ENCODE measurements around the gene CLCF1. TPM values are rescaled to one million over a fixed set of nuclear protein-coding genes. Genes with fewer than 3 reads are reported as not detected.

Gene CLCF1
- total and polyA plus RNA-seq, 8 donors = 2.6 to 69.2 (median 5.4) TPM; not detected in 1

DNA sequence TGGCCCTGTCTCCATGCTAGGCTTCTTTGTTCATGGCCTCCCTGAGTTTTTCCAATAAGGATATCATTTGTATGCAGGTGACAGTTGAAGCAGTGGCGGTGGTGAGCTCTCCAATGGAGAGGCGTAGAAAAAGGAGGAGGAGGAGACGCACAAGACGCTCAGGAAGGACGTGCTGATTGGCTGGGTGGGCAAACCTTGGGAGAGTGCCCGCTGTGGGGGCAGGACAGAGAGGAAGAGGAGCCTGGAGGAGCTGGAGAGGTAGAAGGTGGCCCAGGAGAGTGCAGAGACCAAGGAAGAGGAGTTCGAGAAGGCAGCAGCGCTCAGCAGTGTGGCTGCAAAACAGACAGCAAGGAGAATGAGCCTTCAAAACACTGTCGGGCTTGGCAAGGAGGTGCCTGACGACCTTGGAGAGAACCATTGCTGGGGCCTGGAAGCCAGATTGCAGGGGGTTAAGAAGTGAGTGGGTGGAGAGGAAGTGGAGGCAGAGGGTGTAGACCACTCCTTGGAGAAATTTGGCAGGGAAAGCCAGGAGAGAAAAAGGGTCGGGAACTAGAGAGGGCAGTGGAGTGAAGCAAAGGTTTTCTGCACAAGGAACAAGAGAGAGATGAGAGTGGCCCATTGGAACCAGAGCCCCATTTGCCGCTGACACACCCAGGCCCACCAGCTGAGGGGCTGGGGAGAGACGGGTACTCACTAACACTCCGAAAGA is 7.5 kb downstream of the CLCF1 start:
- intact Hi-C loops (cut with DNase I; ENCODE audit: low total_unique reads) = no loop called here
- Histone ChIP-seq H3K9me3 (no peaks in the 10 kb centered on the region), H3K36me3 (peaks cover 3 to 27% (median 14%) of the 10 kb centered on the region in 4 donors), H3K4me3 (no peak overlapping the region), H3K27ac (peak overlapping the region in 4 of 5 donors; percentile 25 to 93 (median 48)), H3K27me3 (no peaks in the 10 kb centered on the region), H3K4me1 (peaks cover 30 to 67% (median 47%) of the 10 kb centered on the region in 4 donors)
- TF ChIP-seq POLR2AphosphoS5 (IDR thresholded peaks at IDR 0.05) = no peak
- TF ChIP-seq POLR2A (IDR thresholded peaks at IDR 0.05) = no peak
- TF ChIP-seq, protein P1, sequence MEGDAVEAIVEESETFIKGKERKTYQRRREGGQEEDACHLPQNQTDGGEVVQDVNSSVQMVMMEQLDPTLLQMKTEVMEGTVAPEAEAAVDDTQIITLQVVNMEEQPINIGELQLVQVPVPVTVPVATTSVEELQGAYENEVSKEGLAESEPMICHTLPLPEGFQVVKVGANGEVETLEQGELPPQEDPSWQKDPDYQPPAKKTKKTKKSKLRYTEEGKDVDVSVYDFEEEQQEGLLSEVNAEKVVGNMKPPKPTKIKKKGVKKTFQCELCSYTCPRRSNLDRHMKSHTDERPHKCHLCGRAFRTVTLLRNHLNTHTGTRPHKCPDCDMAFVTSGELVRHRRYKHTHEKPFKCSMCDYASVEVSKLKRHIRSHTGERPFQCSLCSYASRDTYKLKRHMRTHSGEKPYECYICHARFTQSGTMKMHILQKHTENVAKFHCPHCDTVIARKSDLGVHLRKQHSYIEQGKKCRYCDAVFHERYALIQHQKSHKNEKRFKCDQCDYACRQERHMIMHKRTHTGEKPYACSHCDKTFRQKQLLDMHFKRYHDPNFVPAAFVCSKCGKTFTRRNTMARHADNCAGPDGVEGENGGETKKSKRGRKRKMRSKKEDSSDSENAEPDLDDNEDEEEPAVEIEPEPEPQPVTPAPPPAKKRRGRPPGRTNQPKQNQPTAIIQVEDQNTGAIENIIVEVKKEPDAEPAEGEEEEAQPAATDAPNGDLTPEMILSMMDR (IDR thresholded peaks at IDR 0.05) = no peak
- 69 to 82% (median 73%) methylated on average over 14 of the region's 14 CpGs for WGBS, 5 donors
- peak in 1 of 2 donors; percentile 58 for DNase-seq

GRCh38 chr11:67364783-67365722 is 8.3 kb downstream of the CLCF1 start:
- WGBS, 5 donors = 78 to 90% (median 85%) methylated on average over 17 to 24 of the region's 24 CpGs
- peak in 1 of 2 donors; percentile 58 for DNase-seq
- Histone ChIP-seq H3K9me3 (no peaks in the 10 kb centered on the region), H3K4me1 (peaks cover 22 to 59% (median 40%) of the 10 kb centered on the region in 4 donors), H3K4me3 (no peak overlapping the region), H3K27me3 (no peaks in the 10 kb centered on the region), H3K27ac (peak overlapping the region in 1 of 5 donors; percentile 93), H3K36me3 (peaks cover 3 to 27% (median 14%) of the 10 kb centered on the region in 4 donors)
- no peak for TF ChIP-seq EP300 (IDR thresholded peaks at IDR 0.05)
- TF ChIP-seq, protein P1 (IDR thresholded peaks at IDR 0.05) = no peak
- no peak for TF ChIP-seq POLR2AphosphoS5 (IDR thresholded peaks at IDR 0.05)
- TF ChIP-seq POLR2A (IDR thresholded peaks at IDR 0.05) = no peak
- intact Hi-C loops (cut with DNase I; ENCODE audit: low total_unique reads) = no loop called here

DNA sequence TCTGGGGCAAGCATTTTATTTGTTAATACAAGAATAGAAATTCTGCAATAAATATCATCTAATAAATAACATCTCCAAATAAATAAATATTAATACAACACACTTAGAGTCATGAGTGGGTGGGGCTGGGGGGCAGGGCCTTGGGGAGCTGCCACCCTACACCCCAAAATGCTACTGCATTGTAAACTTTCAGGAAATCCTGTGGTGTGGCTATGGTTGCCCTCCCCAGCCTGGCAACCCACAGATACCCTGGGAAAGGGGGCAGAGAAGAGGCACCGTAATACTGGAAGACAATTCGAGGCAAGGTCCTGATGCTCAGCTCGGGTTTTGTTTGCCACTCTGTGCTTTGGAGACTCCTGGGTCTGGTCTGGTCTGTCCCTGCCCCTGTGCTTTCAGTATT is 9.2 kb downstream of the CLCF1 start:
- H3K27ac ChIP-seq = no peak overlapping the region
- TF ChIP-seq, protein P1 (IDR thresholded peaks at IDR 0.05) = no peak
- TF ChIP-seq EP300 (IDR thresholded peaks at IDR 0.05) (no peak), POLR2AphosphoS5 (IDR thresholded peaks at IDR 0.05) (no peak), POLR2A (IDR thresholded peaks at IDR 0.05) (no peak)
- peaks cover 19 to 50% (median 33%) of the 10 kb centered on the region in 4 donors for H3K4me1 ChIP-seq
- H3K4me3 ChIP-seq = no peak overlapping the region
- intact Hi-C loops (cut with DNase I; ENCODE audit: low total_unique reads) = no loop called here
- H3K9me3 ChIP-seq = no peaks in the 10 kb centered on the region
- H3K27me3 ChIP-seq = no peaks in the 10 kb centered on the region
- H3K36me3 ChIP-seq = peaks cover 3 to 27% (median 14%) of the 10 kb centered on the region in 4 donors
- 84 to 89% (median 88%) methylated on average over 3 of the region's 3 CpGs for WGBS, 5 donors
- no peak for DNase-seq

Data from stomach (tissue), 9 donors.